HCT116 (cell line): Measurements from ENCODE around the gene RYR3. TPM values are rescaled to one million over a fixed set of nuclear protein-coding genes. Genes with fewer than 3 reads are reported as not detected.

ENCODE experiments used
- ATAC-seq: fragments of 200-7000 bp; cut with Tn5 transposase; 2 replicates; pipeline ENCODE4 v1.9.1; 2020; ENCODE audit warnings: mild to moderate bottlenecking, moderate library complexity
- BruUV-seq: library from RNA; stranded (reverse); fragments of 400-500 nt; replicated peaks from 2 replicates; lab custom pipeline; 2021; lab: Mats Ljungman, UMichigan
- CTCF ChIA-PET: fragments of 300-600 bp; sonication (Branson Sonifier 250); formaldehyde crosslinking; loops from one replicate; lab custom pipeline; 2021; ENCODE audit warnings: antibody characterized with exemption; lab: Charles Lee
- POLR2A ChIA-PET: fragments of 300-600, 350-600 bp; sonication (Branson Sonifier 250); formaldehyde crosslinking; loops from one replicate; lab custom pipeline; 2021; ENCODE audit warnings: antibody characterized with exemption; lab: Charles Lee
- RAD21 ChIA-PET, 2 experiments: fragments of 300-600 bp; sonication (Branson Sonifier 250); formaldehyde crosslinking; loops; one replicate each; lab custom pipeline; 2023; ENCODE audit warnings: low total read pairs in 2 of 2; ENCODE audit not compliant: uncharacterized antibody in 2 of 2, unreplicated experiment in 2 of 2, low non-redundant PET in 1 of 2; lab: Charles Lee
- DNase-seq: peaks from one replicate; pipeline ENCODE4 v3.0.0-alpha.2; 2010; ENCODE audit warnings: low read depth, low spot score
- H2AFZ ChIP-seq: fragments of 200-600 bp; shearing (Covaris generic), sonication (generic); 2 replicates; pipeline ENCODE4 v1.6.1; 2017; ENCODE audit warnings: low read depth, mixed run types, mixed read lengths, antibody characterized with exemption, low read length; ENCODE audit not compliant: poor library complexity, severe bottlenecking
- H3K27ac ChIP-seq: 2 replicates; pipeline ENCODE4 v1.5.1; 2012; ENCODE audit warnings: low read depth, low read length
- H3K27me3 ChIP-seq: fragments of 200-600 bp; sonication (generic); 2 replicates; pipeline ENCODE4 v1.6.1; 2016; ENCODE audit warnings: mixed run types, low read length, mixed read lengths; ENCODE audit not compliant: insufficient read depth
- H3K36me3 ChIP-seq, 2 experiments: fragments of 200-500 bp in 1 of 2; fragments of 200-600 bp in 1 of 2; sonication (Bioruptor generic) in 1 of 2; sonication (generic) in 1 of 2; 2 replicates each; pipeline versions ENCODE4 v1.5.1 to v1.6.1; 2014 to 2016; ENCODE audit warnings: low read length in 2 of 2, inconsistent platforms in 1 of 2, mixed read lengths in 1 of 2, mixed run types in 1 of 2; ENCODE audit not compliant: insufficient read depth in 2 of 2, control insufficient read depth in 1 of 2
- H3K4me1 ChIP-seq, 2 experiments: fragments of 200-600 bp in 1 of 2; sonication (generic) in 1 of 2; 2 replicates each; pipeline versions ENCODE4 v1.5.1 to v1.6.1; 2012 to 2017; ENCODE audit warnings: low read length in 2 of 2, inconsistent platforms in 1 of 2, mild to moderate bottlenecking in 1 of 2, mixed read lengths in 1 of 2, mixed run types in 1 of 2, moderate library complexity in 1 of 2; ENCODE audit not compliant: insufficient read depth in 2 of 2, control insufficient read depth in 1 of 2
- H3K4me2 ChIP-seq: fragments of 200-600 bp; sonication (generic); 2 replicates; pipeline ENCODE4 v1.6.1; 2017; ENCODE audit warnings: mixed run types, low read length, mixed read lengths
- H3K4me3 ChIP-seq, 2 experiments: fragments of 200-600 bp in 1 of 2; sonication (generic) in 1 of 2; replicated peaks in 1 of 2; 2 replicates each; pipeline ENCODE4 v1.5.1; 2011 to 2016; ENCODE audit warnings: low read length in 2 of 2, control low read depth in 1 of 2, low read depth in 1 of 2, mild to moderate bottlenecking in 1 of 2, mixed read lengths in 1 of 2, mixed run types in 1 of 2
- H3K79me2 ChIP-seq: fragments of 200-600 bp; sonication (generic); 2 replicates; pipeline ENCODE4 v1.6.1; 2017; ENCODE audit warnings: mild to moderate bottlenecking, mixed run types, low read length, moderate library complexity, mixed read lengths; ENCODE audit not compliant: insufficient read depth
- H3K9ac ChIP-seq: fragments of 200-600 bp; sonication (generic); 2 replicates; pipeline ENCODE4 v1.6.1; 2016; ENCODE audit warnings: low read length, mixed read lengths
- H3K9me2 ChIP-seq: fragments of 200-600 bp; sonication (generic), shearing (Covaris generic); 2 replicates; pipeline ENCODE4 v1.6.1; 2017; ENCODE audit warnings: mixed run types, mild to moderate bottlenecking, moderate library complexity; ENCODE audit not compliant: insufficient read depth
- H3K9me3 ChIP-seq, 2 experiments: fragments of 200-500 bp in 1 of 2; fragments of 200-600 bp in 1 of 2; sonication (Bioruptor generic) in 1 of 2; sonication (generic) in 1 of 2; 2 replicates each; pipeline ENCODE4 v1.6.1; 2014 to 2017; ENCODE audit warnings: low read length in 2 of 2, mixed read lengths in 2 of 2, inconsistent platforms in 1 of 2, low read depth in 1 of 2, mild to moderate bottlenecking in 1 of 2, mixed run types in 1 of 2, moderate library complexity in 1 of 2; ENCODE audit not compliant: control insufficient read depth in 1 of 2, insufficient read depth in 1 of 2
- H4K20me1 ChIP-seq: fragments of 200-600 bp; sonication (generic), shearing (Covaris generic); 2 replicates; pipeline ENCODE4 v1.6.1; 2017; ENCODE audit warnings: mixed run types, mild to moderate bottlenecking, moderate library complexity; ENCODE audit not compliant: insufficient read depth
- ATF3 ChIP-seq: IDR thresholded peaks from 2 replicates; pipeline ENCODE4 v1.6.1; 2012
- CBX3 ChIP-seq: IDR thresholded peaks from 2 replicates; pipeline ENCODE4 v1.6.1; 2012; ENCODE audit warnings: low read depth
- EZH2 ChIP-seq: fragments of 200-600 bp; sonication (generic); IDR thresholded peaks from 2 replicates; pipeline ENCODE4 v1.6.1; 2017; ENCODE audit warnings: antibody characterized with exemption, mixed run types
- FOSL1 ChIP-seq: IDR thresholded peaks from 2 replicates; pipeline ENCODE4 v1.6.1; 2012; ENCODE audit warnings: low read depth
- JUND ChIP-seq: IDR thresholded peaks from 2 replicates; pipeline ENCODE4 v1.6.1; 2012
- POLR2AphosphoS5 ChIP-seq: IDR thresholded peaks from 2 replicates; pipeline ENCODE4 v1.6.1; 2011; ENCODE audit warnings: mild to moderate bottlenecking, low read depth, low read length, moderate library complexity
- SIN3A ChIP-seq: IDR thresholded peaks from 2 replicates; pipeline ENCODE4 v1.6.1; 2012; ENCODE audit warnings: low read depth
- TCF7L2 ChIP-seq: IDR thresholded peaks from 2 replicates; pipeline ENCODE4 v1.7.0; 2011; ENCODE audit warnings: borderline replicate concordance, inconsistent platforms; ENCODE audit not compliant: insufficient read depth, insufficient read length; ENCODE audit errors: extremely low read depth
- YY1 ChIP-seq: IDR thresholded peaks from 2 replicates; pipeline ENCODE4 v1.6.1; 2011; ENCODE audit warnings: low read length, low read depth, moderate library complexity, mild to moderate bottlenecking; ENCODE audit not compliant: insufficient replicate concordance; ENCODE audit errors: extremely low read depth
- ZFX ChIP-seq: fragments of 450-650 bp; IDR thresholded peaks from 2 replicates; pipeline ENCODE4 v1.6.1; 2017
- intact Hi-C: fragments of 100-400 bp; cut with micrococcal nuclease; formaldehyde crosslinking; loops from 2 replicates; pipeline ENCODE4 v1.10.0; 2022
- total RNA-seq: library from RNA; stranded (reverse); gene quantifications from one replicate; pipeline ENCODE4 v1.2.1, GENCODE V29; 2021; ENCODE audit not compliant: unreplicated experiment

The RYR3 gene
- total RNA-seq, 1 experiment from 2014 or later: not detected

GRCh38 chr15:33584797-33585196 lies 274.0 kb downstream of the RYR3 start:
- Histone ChIP-seq H3K9me3 (no peaks in the 10 kb centered on the region), H3K9me2 (no peaks in the 10 kb centered on the region), H3K27me3 (peaks cover 59% of the 10 kb centered on the region), H3K27ac (no peak overlapping the region), H3K36me3 (no peaks in the 10 kb centered on the region), H4K20me1 (no peaks in the 10 kb centered on the region), H3K9ac (no peak overlapping the region), H3K4me3 (no peak overlapping the region), H3K4me1 (no peaks in the 10 kb centered on the region), H3K4me2 (no peak overlapping the region), H3K79me2 (no peaks in the 10 kb centered on the region), H2AFZ (no peak overlapping the region)
- no peak for ATAC-seq
- no peak for DNase-seq
- intact Hi-C loops: no loop called here
- ChIA-PET POLR2A (no interaction called here), CTCF (no interaction called here), RAD21 (no interaction called here)
- no TSS peak for BruUV-seq
- TF ChIP-seq ZFX (no peak), ATF3 (no peak), SIN3A (no peak), EZH2 (no peak)

GRCh38 chr15:33586786-33587697 lies 276.3 kb downstream of the RYR3 start:
- DNase-seq: no peak
- RAD21 ChIA-PET: no interaction called here
- no peaks in the 10 kb centered on the region for H4K20me1 ChIP-seq
- H3K9ac ChIP-seq: no peak overlapping the region
- no peaks in the 10 kb centered on the region for H3K9me2 ChIP-seq
- no peaks in the 10 kb centered on the region for H3K36me3 ChIP-seq
- no peak overlapping the region for H3K4me2 ChIP-seq
- CTCF ChIA-PET: no interaction called here
- H2AFZ ChIP-seq: no peak overlapping the region
- no peak overlapping the region for H3K4me3 ChIP-seq
- H3K79me2 ChIP-seq: no peaks in the 10 kb centered on the region
- no peaks in the 10 kb centered on the region for H3K9me3 ChIP-seq
- intact Hi-C loops: no loop called here
- BruUV-seq: no TSS peak
- TF ChIP-seq TCF7L2 (no peak), JUND (no peak), CBX3 (no peak), YY1 (no peak), FOSL1 (no peak), POLR2AphosphoS5 (no peak)
- TF ChIP-seq, all 23 proteins: peak for 0
- no peak for ATAC-seq
- Histone ChIP-seq H3K27ac (no peak overlapping the region), H3K4me1 (no peaks in the 10 kb centered on the region), H3K27me3 (peaks cover 59% of the 10 kb centered on the region)
- POLR2A ChIA-PET: no interaction called here
